ENCODE results near the gene KIR2DL3.

- TF ChIP-seq BCL6 (CRISPR knock-in tag; IDR thresholded peaks at IDR 0.05) (no peak), ZHX2 (IDR thresholded peaks at IDR 0.05; ENCODE audit: low read depth) (no peak), ZHX2 (CRISPR knock-in tag; IDR thresholded peaks at IDR 0.05; ENCODE audit: borderline replicate concordance) (no peak), GPN1 (CRISPR knock-in tag; IDR thresholded peaks at IDR 0.05; ENCODE audit: borderline replicate concordance) (no peak), CHD2 (IDR thresholded peaks at IDR 0.05; ENCODE audit: low read depth, low read length) (no peak), ATF4 (CRISPR knock-in tag; IDR thresholded peaks at IDR 0.05) (no peak), EZH2 (conservative IDR thresholded peaks at IDR 0.05; ENCODE audit: low read depth, low read length) (no peak), CTCF (CRISPR knock-in tag; IDR thresholded peaks at IDR 0.05) (no peak), HNF1B (CRISPR knock-in tag; IDR thresholded peaks at IDR 0.05) (no peak), ZFAT (CRISPR knock-in tag; conservative IDR thresholded peaks at IDR 0.05) (no peak), NAIF1 (CRISPR knock-in tag; IDR thresholded peaks at IDR 0.05; ENCODE audit: borderline replicate concordance) (no peak)
Observed at GRCh38 chr19:54709212-54709948, 28.9 kb upstream of the KIR2DL3 start.

All from HepG2 (cell line).